ENCODE results near the gene ZNF521.

DNA sequence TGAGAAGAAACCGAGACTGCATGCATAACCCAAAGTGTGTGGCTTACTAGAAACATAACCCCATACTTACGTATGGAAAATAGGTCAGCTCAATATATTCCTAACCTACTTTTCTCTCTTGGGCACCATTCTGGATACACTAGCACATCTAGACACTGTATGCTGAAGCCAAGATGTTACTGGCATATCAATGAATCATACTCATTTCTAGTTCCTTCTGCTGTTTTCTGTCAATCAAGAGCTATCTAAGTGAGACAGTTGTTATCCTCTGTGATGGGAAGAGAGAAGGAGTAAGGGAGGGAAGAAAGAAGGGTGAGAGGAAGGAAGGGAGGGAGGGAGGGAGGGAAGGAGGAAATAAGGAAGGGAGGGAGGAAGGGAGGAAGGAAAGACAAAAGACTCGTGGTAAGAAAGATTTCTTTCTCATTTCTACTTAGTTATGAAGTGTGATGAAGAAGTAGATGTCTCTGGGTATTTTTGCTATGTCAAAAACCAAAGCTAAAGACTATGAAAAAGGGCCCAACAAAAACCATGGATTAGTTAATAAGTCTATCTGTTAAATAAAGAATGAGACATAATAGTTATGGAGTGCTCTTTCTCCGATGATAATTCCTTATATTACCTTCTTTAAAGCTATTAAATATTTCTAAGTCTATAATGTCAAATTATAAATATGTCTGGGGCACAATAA, 248.4 kb downstream of the ZNF521 start:
- TF ChIP-seq, protein P1, sequence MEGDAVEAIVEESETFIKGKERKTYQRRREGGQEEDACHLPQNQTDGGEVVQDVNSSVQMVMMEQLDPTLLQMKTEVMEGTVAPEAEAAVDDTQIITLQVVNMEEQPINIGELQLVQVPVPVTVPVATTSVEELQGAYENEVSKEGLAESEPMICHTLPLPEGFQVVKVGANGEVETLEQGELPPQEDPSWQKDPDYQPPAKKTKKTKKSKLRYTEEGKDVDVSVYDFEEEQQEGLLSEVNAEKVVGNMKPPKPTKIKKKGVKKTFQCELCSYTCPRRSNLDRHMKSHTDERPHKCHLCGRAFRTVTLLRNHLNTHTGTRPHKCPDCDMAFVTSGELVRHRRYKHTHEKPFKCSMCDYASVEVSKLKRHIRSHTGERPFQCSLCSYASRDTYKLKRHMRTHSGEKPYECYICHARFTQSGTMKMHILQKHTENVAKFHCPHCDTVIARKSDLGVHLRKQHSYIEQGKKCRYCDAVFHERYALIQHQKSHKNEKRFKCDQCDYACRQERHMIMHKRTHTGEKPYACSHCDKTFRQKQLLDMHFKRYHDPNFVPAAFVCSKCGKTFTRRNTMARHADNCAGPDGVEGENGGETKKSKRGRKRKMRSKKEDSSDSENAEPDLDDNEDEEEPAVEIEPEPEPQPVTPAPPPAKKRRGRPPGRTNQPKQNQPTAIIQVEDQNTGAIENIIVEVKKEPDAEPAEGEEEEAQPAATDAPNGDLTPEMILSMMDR (conservative IDR thresholded peaks at IDR 0.05; ENCODE audit: low read length): no peak
- no peak for TF ChIP-seq EZH2phosphoT487 (IDR thresholded peaks at IDR 0.05; ENCODE audit: borderline replicate concordance, low read depth, low read length)

Data from OCI-LY7 (cell line).